Islet precursor cell (in vitro differentiated cells): ENCODE results near the gene PDS5B.
"Not testable (repeated sequence)": the region's sequence is repeated elsewhere in the genome, so short reads cannot be mapped to it uniquely, and the experiment has no call there.

Experiments
- DNase-seq: peaks from one replicate; pipeline ENCODE4 v3.0.0-alpha.2; 2018

PDS5B gene

GRCh38 chr13:32586080-32586900, at the start of gene PDS5B:
Gene PDS5B (plus strand): TSS chr13:32586452. CDS start chr13:32648773, 62,321 bp downstream.
- peak; percentile 97 for DNase-seq

- DNase-seq = peak; percentile 59
Measured at GRCh38 chr13:32537580-32538142, 48.6 kb upstream of the PDS5B start.

- DNase-seq = peak; percentile 64
Measured at GRCh38 chr13:32538143-32538620, 48.1 kb upstream of the PDS5B start.

GRCh38 chr13:32538621-32539246, 47.5 kb upstream of the PDS5B start, which contains the start of gene N4BP2L2:
Gene N4BP2L2 (minus strand): TSS chr13:32538795. CDS start chr13:32537027, 1,768 bp downstream.
- DNase-seq = peak; percentile 98

GRCh38 chr13:32542221-32542620, 44.0 kb upstream of the PDS5B start:
- DNase-seq = no peak

GRCh38 chr13:32545083-32545482, 41.2 kb upstream of the PDS5B start:
- no peak for DNase-seq

- DNase-seq = no peak
Measured at GRCh38 chr13:32548837-32549236, 37.4 kb upstream of the PDS5B start.

- no peak for DNase-seq
Measured at GRCh38 chr13:32549788-32550187, 36.5 kb upstream of the PDS5B start.

- no peak for DNase-seq
Measured at GRCh38 chr13:32553720-32554119, 32.5 kb upstream of the PDS5B start.

GRCh38 chr13:32555613-32556012, 30.6 kb upstream of the PDS5B start:
- DNase-seq = no peak

GRCh38 chr13:32560842-32561241, 25.4 kb upstream of the PDS5B start:
- not testable (repeated sequence) for DNase-seq

- DNase-seq = not testable (repeated sequence)
Measured at GRCh38 chr13:32575687-32576086, 10.6 kb upstream of the PDS5B start.

- DNase-seq = no peak
Measured at GRCh38 chr13:32577032-32577431, 9.2 kb upstream of the PDS5B start.

- DNase-seq = no peak
Measured at GRCh38 chr13:32581177-32581786, 5.0 kb upstream of the PDS5B start.

GRCh38 chr13:32582281-32582680, 4.0 kb upstream of the PDS5B start:
- no peak for DNase-seq

- no peak for DNase-seq
Measured at GRCh38 chr13:32582991-32583390, 3.3 kb upstream of the PDS5B start.

GRCh38 chr13:32585550-32586079, 637 bp upstream of the PDS5B start:
- DNase-seq = peak; percentile 84

GRCh38 chr13:32587011-32587810, 959 bp downstream of the PDS5B start:
- peak; percentile 76 for DNase-seq

GRCh38 chr13:32587811-32588170, 1.5 kb downstream of the PDS5B start:
- no peak for DNase-seq

- no peak for DNase-seq
Measured at GRCh38 chr13:32588736-32589135, 2.5 kb downstream of the PDS5B start.

- DNase-seq = no peak
Measured at GRCh38 chr13:32589471-32589870, 3.2 kb downstream of the PDS5B start.

- no peak for DNase-seq
Measured at GRCh38 chr13:32590266-32590665, 4.0 kb downstream of the PDS5B start.
